ENCODE results near the gene C19orf25. TPM values are rescaled to one million over a fixed set of nuclear protein-coding genes. Genes with fewer than 3 reads are reported as not detected.

The C19orf25 gene
- total and polyA plus RNA-seq, 2 of the 13 experiments (the other 11 are each of a cell fraction or from before 2014, with no cell fraction given) = 14.2 to 32.4 TPM

- TF ChIP-seq TRAFD1 (CRISPR knock-in tag; IDR thresholded peaks at IDR 0.05; ENCODE audit: borderline replicate concordance) (peak; percentile 23; the same call in 1 of the 2 replicates), RCOR2 (CRISPR knock-in tag; IDR thresholded peaks at IDR 0.05) (0 out of 2 replicates have a peak, but pooled peaks have one; percentile 16), KDM6A (CRISPR knock-in tag; IDR thresholded peaks at IDR 0.05; ENCODE audit: low read depth) (no peak), ZGPAT (CRISPR knock-in tag; IDR thresholded peaks at IDR 0.05) (peak; percentile 65; the same call in 1 of the 2 replicates), ZNF260 (CRISPR knock-in tag; IDR thresholded peaks at IDR 0.05; ENCODE audit: borderline replicate concordance, low read depth) (no peak), ZSCAN5A (CRISPR knock-in tag; IDR thresholded peaks at IDR 0.05; ENCODE audit: borderline replicate concordance) (no peak), GFI1 (CRISPR knock-in tag; IDR thresholded peaks at IDR 0.05; ENCODE audit: borderline replicate concordance) (peak; percentile 13; the same call in 1 of the 2 replicates), ZNF530 (CRISPR knock-in tag; IDR thresholded peaks at IDR 0.05; ENCODE audit: low read depth) (no peak), ZSCAN21 (CRISPR knock-in tag; IDR thresholded peaks at IDR 0.05; ENCODE audit: borderline replicate concordance) (no peak), ZNF3 (CRISPR knock-in tag; IDR thresholded peaks at IDR 0.05) (no peak), ARID5B (CRISPR knock-in tag; IDR thresholded peaks at IDR 0.05) (0 out of 2 replicates have a peak, but pooled peaks have one; percentile 16), ZNF512 (CRISPR knock-in tag; IDR thresholded peaks at IDR 0.05) (no peak), ZNF280B (CRISPR knock-in tag; IDR thresholded peaks at IDR 0.05; ENCODE audit: borderline replicate concordance) (no peak), RXRA (CRISPR knock-in tag; IDR thresholded peaks at IDR 0.05) (peak; percentile 73; the same call in 1 of the 2 replicates), SMARCE1 (IDR thresholded peaks at IDR 0.05; ENCODE audit: borderline replicate concordance) (no peak), RARA (CRISPR knock-in tag; IDR thresholded peaks at IDR 0.05) (peak; percentile 47)
These were observed 11.5 kb upstream of the C19orf25 start, which contains the start of gene PCSK4 (continued) for GRCh38 chr19:1490311-1491113.
